GM18517 (cell line): ENCODE measurements around the gene FOXJ3.

ENCODE experiments used
- ATAC-seq: cut with Tn5 transposase; IDR thresholded peaks from one replicate; pipeline ENCODE4 v1.9.1; 2021; ENCODE audit warnings: mild to moderate bottlenecking, moderate library complexity; ENCODE audit not compliant: unreplicated experiment

Gene FOXJ3

DNA sequence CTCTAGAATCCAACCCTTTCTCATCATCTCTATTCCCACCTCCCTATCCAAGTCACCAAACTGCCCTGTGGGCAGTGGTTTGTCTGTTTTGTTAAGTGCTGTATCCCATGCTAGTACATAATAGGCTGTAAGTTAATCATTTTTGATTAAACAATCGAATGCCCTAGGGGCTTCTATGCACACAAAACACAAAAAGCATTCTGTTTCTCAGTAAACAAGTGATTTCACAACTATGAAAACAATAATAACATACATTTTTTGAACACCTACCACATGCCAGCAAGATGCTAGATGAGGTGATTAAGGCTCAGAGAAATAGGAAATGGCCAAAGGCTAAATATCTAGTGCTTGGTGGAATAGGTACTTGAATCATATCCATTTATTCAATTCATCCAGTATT, 186.9 kb downstream of the FOXJ3 start:
- ATAC-seq: no peak

GRCh38 chr1:42146626-42147320, 188.3 kb downstream of the FOXJ3 start:
- no peak for ATAC-seq

DNA sequence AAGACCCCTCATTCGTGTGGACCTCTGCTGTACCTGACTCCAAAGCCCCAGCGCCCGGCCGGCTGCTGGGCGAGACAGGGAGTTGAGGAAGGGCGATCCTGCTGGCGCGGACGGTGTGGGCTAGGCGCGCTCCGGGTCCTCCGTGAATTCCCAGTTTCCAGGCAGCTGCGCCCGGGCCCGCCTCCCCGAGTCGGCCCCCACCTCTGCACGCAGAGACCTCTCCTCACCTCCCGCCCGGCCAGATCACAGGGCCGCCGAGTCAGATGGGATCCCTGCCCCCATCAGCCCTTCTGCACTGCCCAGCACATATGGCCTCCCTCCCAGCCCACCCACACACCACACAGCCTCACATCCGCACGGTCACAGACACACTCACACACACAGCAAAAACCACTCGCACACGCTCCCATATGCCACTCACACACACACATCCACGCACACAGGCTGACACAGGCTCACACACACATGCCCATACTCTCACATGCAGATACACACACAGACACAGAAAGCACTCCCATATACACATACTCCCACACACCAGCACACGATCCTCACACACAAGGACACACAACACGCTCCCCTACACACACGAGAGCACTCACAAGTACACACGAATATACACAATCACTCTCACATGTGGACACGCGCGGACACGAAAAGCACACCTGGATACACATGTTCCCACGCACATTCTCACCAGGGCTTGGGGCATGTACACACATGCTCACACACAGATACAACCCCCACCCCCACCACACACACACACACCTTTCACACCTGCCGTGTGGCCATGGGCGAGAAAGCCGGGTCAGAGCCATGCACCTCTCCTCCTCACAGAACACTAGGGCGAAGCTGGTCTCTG, 189.0 kb downstream of the FOXJ3 start:
- no peak for ATAC-seq

DNA sequence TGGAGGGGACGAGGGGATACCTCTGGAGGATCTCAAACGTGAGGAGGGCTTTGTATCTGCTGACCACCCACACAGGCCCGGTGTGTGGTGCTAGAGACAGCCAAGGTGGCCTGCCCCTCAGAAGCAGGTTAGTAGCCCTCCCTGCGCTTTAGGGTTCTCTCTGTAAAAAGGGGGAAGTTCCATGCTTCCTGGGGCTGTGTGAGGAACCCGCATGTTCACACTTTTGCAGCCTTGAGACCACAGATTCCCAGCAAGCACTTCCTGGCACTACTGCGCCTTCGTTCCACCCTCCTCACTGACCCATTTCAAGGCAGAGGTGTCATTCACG, 189.7 kb downstream of the FOXJ3 start:
- no peak for ATAC-seq

DNA sequence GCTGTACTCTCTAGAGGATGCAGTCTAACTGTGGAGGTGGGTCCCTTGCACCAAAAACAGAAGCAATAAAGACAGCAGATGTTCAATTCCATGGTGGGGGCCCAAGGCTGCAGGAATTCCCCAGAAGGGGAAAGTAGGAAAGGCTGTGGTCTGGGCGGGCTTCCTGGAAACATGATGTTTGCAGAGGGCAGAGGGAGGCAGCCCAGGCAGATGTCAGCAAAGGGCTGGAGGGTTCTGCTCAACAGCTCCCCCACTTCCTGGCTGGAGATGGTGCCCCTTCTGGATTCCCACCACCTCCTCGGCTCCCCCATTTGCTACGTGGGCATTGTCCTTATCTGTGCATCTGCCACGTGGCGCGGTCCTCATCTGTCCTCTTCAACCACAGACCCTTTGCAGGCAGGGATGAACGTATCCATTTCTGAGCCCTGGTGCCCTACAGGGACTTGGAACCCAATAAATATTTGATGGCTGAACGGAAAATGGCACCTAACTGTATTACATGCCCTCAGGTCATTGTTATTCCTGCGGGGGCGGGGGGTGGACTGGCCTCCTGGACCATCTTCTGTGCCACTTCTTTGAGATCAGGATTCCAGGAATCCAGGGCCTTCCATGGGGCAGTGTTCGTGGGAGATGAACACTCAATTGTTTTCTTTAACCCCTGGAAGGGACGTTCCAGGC, 190.2 kb downstream of the FOXJ3 start:
- ATAC-seq: no peak

DNA sequence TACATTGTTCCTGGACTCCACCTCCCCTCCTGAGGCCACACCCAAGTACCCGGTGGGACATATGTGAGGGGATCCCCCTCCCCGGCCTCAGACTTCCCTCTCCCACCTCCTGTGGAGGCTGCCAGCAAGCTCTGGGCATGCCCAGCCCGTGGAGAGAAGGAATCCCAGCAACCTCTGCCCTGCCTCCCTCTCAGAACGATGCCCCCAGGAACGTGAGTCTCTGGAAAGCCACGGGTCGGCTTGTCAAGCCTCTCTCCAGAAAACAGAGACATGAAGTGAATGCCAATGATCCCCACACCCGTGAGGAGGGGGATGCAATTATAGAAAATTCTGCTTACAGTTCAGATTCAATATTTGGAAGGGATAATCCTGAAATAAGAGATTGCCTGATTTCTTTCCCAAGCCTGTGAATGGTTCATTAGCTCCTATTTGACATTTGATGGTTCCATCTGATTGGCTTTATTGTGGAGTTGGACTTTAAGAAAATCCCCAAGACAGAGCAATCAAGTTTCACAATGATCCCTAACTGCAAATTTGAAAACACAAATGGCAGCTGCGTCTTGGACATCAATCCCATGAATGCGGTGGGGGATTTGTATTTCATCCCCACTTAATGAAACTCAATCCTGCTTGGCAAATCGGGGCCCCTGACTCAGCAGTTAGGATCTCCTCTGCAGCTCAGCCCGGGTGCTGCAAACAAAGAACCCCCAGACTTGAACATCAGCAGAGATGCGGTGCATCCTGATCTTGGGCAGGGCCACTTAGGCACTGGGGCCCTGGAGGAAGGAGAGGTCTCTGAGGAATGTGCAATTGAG, 190.9 kb downstream of the FOXJ3 start:
- no peak for ATAC-seq

- ATAC-seq: no peak
These were observed 191.9 kb downstream of the FOXJ3 start for GRCh38 chr1:42142894-42143675.

DNA sequence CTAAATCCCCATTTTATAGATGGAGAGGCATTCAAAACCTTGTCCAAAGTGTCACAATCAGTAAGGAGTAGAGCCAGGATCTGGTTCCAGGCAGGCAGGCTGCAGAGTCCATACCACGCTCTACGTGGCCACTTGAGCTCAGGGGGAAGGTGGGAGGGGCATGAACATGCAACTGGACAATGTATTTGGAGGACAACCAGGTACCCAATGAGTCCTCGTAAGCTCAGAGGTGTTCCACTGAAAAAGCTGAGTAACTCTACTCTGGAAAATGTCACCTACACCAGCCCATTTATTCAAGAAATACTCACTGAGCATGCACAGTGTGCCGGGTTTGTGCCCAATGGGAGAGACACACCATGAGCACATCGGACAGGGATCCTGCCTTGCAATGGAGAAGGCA, 193.1 kb downstream of the FOXJ3 start:
- ATAC-seq: no peak

GRCh38 chr1:42140191-42140590, 194.8 kb downstream of the FOXJ3 start:
- ATAC-seq: no peak

DNA sequence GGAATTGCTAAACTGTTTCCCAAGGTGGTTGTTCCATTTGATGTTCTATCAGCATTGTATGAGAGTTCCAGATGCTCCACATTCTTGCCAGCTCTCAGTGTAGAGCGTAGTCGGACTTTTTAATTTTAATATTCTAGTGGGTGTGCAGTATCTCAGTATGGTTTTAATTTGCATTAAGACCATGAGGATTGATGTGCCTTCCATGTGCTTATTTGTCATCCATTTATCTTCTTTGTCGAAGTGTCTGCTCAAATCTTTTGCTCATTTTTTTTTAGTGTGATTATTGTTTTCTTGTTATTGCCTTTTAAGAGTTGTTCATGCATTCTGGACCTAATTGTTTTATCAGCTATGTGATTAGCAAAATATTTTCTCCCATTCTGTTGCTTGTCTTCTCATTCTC, 195.6 kb downstream of the FOXJ3 start:
- ATAC-seq: no peak

DNA sequence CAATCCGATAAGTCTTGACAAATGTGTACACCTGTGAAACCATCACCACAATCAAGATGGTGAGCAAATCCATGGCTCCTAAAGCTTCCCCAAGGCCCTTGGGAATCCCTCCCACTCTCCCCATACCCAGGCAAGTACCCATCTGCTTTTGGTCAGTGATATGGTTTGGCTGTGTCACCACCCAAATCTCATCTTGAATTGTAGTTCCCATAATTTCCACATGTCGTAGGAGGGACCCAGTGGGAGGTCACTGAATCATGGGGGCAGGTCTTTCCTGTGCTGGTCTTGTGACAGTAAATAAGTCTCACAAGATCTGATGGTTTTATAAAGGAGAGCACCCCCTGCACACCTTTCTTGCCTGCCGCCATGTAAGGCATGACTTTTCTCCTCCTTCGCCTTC, 196.4 kb downstream of the FOXJ3 start:
- ATAC-seq: no peak

GRCh38 chr1:42137766-42138165, 197.3 kb downstream of the FOXJ3 start:
- ATAC-seq: no peak

- ATAC-seq: no peak
These were observed 198.6 kb downstream of the FOXJ3 start for GRCh38 chr1:42136466-42136865.

GRCh38 chr1:42135426-42135825, 199.6 kb downstream of the FOXJ3 start:
- no peak for ATAC-seq

GRCh38 chr1:42133809-42134526, 201.1 kb downstream of the FOXJ3 start:
- no peak for ATAC-seq

DNA sequence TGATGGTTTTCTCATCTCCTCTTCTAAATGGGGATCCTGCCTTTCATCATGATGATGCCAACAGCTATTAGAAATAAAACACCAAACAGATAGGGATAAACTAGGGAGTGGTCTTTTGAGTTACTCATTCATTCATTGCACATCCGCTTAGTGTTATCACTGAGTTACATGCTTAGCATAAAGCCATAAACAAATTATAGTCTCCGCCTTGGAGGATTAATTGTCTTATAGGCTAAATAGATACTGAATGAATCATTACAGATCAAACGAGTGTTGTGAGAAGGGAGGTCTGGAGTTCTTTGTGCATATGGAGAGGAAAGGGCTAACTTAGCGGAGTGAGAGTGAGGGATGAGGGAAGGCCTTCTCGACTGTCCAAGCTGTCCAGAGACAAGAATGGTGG, 201.6 kb downstream of the FOXJ3 start:
- no peak for ATAC-seq

DNA sequence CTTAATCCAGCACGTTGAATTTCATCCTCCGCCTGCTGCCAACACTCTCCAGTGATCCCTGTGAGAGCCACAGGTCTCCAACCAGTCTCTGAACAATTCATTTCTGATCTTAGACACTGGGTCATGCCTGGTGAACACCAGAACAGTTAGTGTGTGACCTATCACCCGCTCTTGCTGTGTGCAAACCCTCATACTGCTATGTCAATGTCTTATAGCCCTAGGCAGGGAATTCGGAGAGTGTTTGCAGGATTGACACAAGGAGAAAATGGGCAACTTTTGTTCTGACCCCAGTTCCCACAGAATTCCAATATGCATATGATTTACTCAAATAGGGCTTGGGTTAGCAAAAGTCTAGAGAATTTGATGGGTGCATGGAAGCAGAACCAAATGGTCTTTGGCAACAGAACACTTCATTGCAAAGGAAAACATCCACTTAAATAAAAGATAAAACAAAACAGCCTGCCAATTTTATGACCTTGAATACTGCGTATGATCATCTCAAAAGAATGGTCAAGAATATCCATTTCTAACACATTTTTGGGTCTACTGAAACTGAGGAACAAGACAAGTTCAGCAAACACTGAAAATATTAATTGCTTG, 204.9 kb downstream of the FOXJ3 start:
- ATAC-seq: no peak

DNA sequence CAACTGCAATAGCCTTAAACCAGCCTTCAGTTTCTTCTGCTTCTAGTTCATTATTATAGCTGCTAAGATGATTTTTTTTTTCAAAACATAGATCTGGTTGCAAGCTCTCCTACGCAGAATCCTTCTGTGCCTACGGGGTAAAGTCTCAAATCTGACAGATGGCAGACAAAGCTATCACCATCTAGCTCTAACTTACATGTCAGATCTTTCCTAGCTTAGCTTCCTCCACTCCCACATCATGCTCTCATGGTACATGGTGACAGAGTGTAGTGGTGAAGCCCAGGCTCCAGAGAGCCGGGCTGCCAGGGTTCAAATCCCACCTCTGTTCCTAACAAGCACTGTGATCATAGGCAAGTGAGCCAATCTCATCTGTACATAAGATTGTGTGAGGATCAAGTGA, 206.1 kb downstream of the FOXJ3 start:
- no peak for ATAC-seq

GRCh38 chr1:42128499-42128898, 206.5 kb downstream of the FOXJ3 start:
- ATAC-seq: no peak
